ENCODE data around the gene IL1F10. TPM values are rescaled to one million over a fixed set of nuclear protein-coding genes. Genes with fewer than 3 reads are reported as not detected.

Gene IL1F10
- total RNA-seq, 2 experiments from 2014 or later, result not detected

- ChIA-PET CTCF (interaction anchor here (3.0 kb wide), 1 partner anchor 19 kb away, joined by 11 read pairs; no protein-coding TSS in a partner anchor), POLR2A (no interaction called here)
- ATAC-seq, result no peak
- peaks cover 5% of the 10 kb centered on the region for H3K9me3 Mint-ChIP-seq
- no peak for DNase-seq
- no peak overlapping the region for H3K4me3 Mint-ChIP-seq
- peaks cover 8% of the 10 kb centered on the region for H3K4me1 Mint-ChIP-seq (ENCODE audit: low read depth)
- H3K36me3 Mint-ChIP-seq (ENCODE audit: low read depth), result peaks cover 2% of the 10 kb centered on the region
- H3K27ac Mint-ChIP-seq, result no peak overlapping the region
- TF ChIP-seq CTCF (IDR thresholded peaks at IDR 0.05), result no peak
- intact Hi-C loops (cut with micrococcal nuclease), result no loop called here
- H3K27me3 Mint-ChIP-seq, result peaks cover 3% of the 10 kb centered on the region
Observed at GRCh38 chr2:113060796-113061195, 7.0 kb upstream of the IL1F10 start.

DNA sequence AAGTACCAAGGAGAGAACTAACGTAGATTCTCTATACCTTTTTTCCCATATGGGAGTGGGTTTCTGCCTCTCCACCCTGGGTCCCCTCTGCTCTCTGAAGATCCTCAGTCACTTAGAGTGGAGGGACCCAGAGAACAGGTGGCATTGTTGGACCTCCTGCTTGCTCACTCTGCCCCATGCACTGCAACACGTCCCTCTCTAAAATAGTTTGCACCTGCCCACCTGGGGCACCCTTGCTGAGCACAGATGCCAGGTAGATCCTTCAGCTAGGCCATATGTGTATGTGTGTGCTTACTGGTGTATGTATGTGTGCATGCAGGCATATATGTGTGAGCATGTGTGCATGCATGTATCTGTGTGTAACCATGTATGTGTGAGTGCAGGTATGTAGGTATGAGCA is 6.5 kb upstream of the IL1F10 start:
- peaks cover under 1% of the 10 kb centered on the region for H3K36me3 Mint-ChIP-seq (ENCODE audit: low read depth)
- no peak overlapping the region for H3K4me3 Mint-ChIP-seq
- no peak for DNase-seq
- peaks cover 6% of the 10 kb centered on the region for H3K4me1 Mint-ChIP-seq (ENCODE audit: low read depth)
- ChIA-PET CTCF (no interaction called here), POLR2A (no interaction called here)
- no peak for TF ChIP-seq CTCF (IDR thresholded peaks at IDR 0.05)
- peaks cover 2% of the 10 kb centered on the region for H3K9me3 Mint-ChIP-seq
- H3K27me3 Mint-ChIP-seq, result peaks cover 3% of the 10 kb centered on the region
- no peak overlapping the region for H3K27ac Mint-ChIP-seq
- no peak for ATAC-seq
- intact Hi-C loops (cut with micrococcal nuclease), result no loop called here

- DNase-seq (no peak), ATAC-seq (no peak)
- Mint-ChIP-seq H3K36me3 (ENCODE audit: low read depth) (no peaks in the 10 kb centered on the region), H3K4me1 (ENCODE audit: low read depth) (no peaks in the 10 kb centered on the region), H3K9me3 (no peaks in the 10 kb centered on the region), H3K27me3 (peaks cover 3% of the 10 kb centered on the region), H3K27ac (no peak overlapping the region), H3K4me3 (no peak overlapping the region)
- intact Hi-C loops (cut with micrococcal nuclease), result no loop called here
- CTCF ChIA-PET, result interaction anchor here (1.0 to 1.1 kb wide), 2 partner anchors 18 to 308 kb away, joined by 3 to 4 read pairs; no protein-coding TSS in a partner anchor
- no peak for TF ChIP-seq CTCF (IDR thresholded peaks at IDR 0.05)
- POLR2A ChIA-PET, result no interaction called here
Observed at GRCh38 chr2:113061896-113062770, 5.6 kb upstream of the IL1F10 start.

DNA sequence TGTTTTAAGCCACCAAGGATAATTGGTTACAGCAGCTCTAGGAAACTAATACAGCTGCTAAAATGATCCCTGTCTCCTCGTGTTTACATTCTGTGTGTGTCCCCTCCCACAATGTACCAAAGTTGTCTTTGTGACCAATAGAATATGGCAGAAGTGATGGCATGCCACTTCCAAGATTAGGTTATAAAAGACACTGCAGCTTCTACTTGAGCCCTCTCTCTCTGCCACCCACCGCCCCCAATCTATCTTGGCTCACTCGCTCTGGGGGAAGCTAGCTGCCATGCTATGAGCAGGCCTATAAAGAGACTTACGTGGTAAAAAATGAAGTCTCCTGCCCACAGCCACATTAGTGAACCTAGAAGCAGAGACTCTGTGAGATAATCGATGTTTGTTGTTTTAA is 3.5 kb upstream of the IL1F10 start:
- no peak for TF ChIP-seq CTCF (IDR thresholded peaks at IDR 0.05)
- no peak overlapping the region for H3K4me3 Mint-ChIP-seq
- no peaks in the 10 kb centered on the region for H3K4me1 Mint-ChIP-seq (ENCODE audit: low read depth)
- DNase-seq (no peak), ATAC-seq (no peak)
- intact Hi-C loops (cut with micrococcal nuclease), result no loop called here
- ChIA-PET CTCF (interaction anchor here (1.3 to 1.4 kb wide), 2 partner anchors 11 to 122 kb away, joined by 3 to 4 read pairs; no protein-coding TSS in a partner anchor), POLR2A (no interaction called here)
- peaks cover 3% of the 10 kb centered on the region for H3K27me3 Mint-ChIP-seq
- H3K27ac Mint-ChIP-seq, result no peak overlapping the region
- H3K36me3 Mint-ChIP-seq (ENCODE audit: low read depth), result no peaks in the 10 kb centered on the region
- no peaks in the 10 kb centered on the region for H3K9me3 Mint-ChIP-seq

GRCh38 chr2:113064898-113065297 is 2.9 kb upstream of the IL1F10 start:
- intact Hi-C loops (cut with micrococcal nuclease), result no loop called here
- no peaks in the 10 kb centered on the region for H3K4me1 Mint-ChIP-seq (ENCODE audit: low read depth)
- ATAC-seq, result no peak
- H3K4me3 Mint-ChIP-seq, result no peak overlapping the region
- peaks cover 3% of the 10 kb centered on the region for H3K27me3 Mint-ChIP-seq
- no peak for TF ChIP-seq CTCF (IDR thresholded peaks at IDR 0.05)
- no peak overlapping the region for H3K27ac Mint-ChIP-seq
- H3K9me3 Mint-ChIP-seq, result no peaks in the 10 kb centered on the region
- no peaks in the 10 kb centered on the region for H3K36me3 Mint-ChIP-seq (ENCODE audit: low read depth)
- ChIA-PET POLR2A (no interaction called here), CTCF (interaction anchor here (1.3 kb wide), 1 partner anchor 10 kb away, joined by 4 read pairs; no protein-coding TSS in a partner anchor)
- DNase-seq, result no peak

Data from activated CD8-positive, alpha-beta T cell treated with anti-CD3 and anti-CD28 coated beads for 36 hours (primary cell).